ENCODE results near the gene CLNK.

The CLNK gene

GRCh38 chr4:10500776-10501175, 183.8 kb downstream of the CLNK start:
- H3K27ac Mint-ChIP-seq: no peak overlapping the region

GRCh38 chr4:10496200-10496599, 188.4 kb downstream of the CLNK start:
- Mint-ChIP-seq H3K9me3 (no peaks in the 10 kb centered on the region), H3K36me3 (no peaks in the 10 kb centered on the region), H3K27ac (no peak overlapping the region), H3K4me3 (no peak overlapping the region), H3K4me1 (no peaks in the 10 kb centered on the region), H3K27me3 (peaks cover 6% of the 10 kb centered on the region)
- CTCF ChIA-PET: interaction anchor here (0.5 kb wide), 1 partner anchor 114 kb away, joined by 3 read pairs; no protein-coding TSS in a partner anchor
- no peak for DNase-seq

More at GRCh38 chr4:10500776-10501175, 183.8 kb downstream of the CLNK start:
- no peaks in the 10 kb centered on the region for H3K36me3 Mint-ChIP-seq
- CTCF ChIA-PET: no interaction called here
- no peak overlapping the region for H3K4me3 Mint-ChIP-seq
- DNase-seq: no peak
- peaks cover 3% of the 10 kb centered on the region for H3K9me3 Mint-ChIP-seq
- no peaks in the 10 kb centered on the region for H3K4me1 Mint-ChIP-seq
- no peaks in the 10 kb centered on the region for H3K27me3 Mint-ChIP-seq

DNA sequence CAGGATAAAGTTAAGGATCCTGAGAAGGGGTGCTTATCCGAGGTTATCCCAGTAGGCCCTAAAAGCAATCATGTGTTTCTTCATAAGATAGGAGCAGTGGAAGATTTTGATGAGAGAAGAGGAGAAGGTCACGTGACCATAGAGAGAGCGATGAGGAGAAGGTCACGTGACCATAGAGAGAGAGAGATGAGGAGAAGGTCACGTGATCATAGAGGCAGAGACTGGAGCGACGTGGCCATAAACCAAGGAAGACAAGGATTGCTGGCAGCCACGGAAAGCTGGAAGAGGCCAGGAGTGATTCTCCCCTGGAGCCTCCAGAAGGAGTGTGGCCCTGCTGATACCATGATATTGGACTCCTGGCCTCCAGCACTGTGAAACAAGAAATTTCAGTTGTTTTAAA, 188.9 kb downstream of the CLNK start:
- Mint-ChIP-seq H3K4me3 (no peak overlapping the region), H3K27ac (no peak overlapping the region), H3K9me3 (no peaks in the 10 kb centered on the region), H3K27me3 (peaks cover 6% of the 10 kb centered on the region), H3K36me3 (no peaks in the 10 kb centered on the region), H3K4me1 (no peaks in the 10 kb centered on the region)
- CTCF ChIA-PET: interaction anchor here (0.5 kb wide), 1 partner anchor 115 kb away, joined by 3 read pairs; no protein-coding TSS in a partner anchor
- DNase-seq: no peak

DNA sequence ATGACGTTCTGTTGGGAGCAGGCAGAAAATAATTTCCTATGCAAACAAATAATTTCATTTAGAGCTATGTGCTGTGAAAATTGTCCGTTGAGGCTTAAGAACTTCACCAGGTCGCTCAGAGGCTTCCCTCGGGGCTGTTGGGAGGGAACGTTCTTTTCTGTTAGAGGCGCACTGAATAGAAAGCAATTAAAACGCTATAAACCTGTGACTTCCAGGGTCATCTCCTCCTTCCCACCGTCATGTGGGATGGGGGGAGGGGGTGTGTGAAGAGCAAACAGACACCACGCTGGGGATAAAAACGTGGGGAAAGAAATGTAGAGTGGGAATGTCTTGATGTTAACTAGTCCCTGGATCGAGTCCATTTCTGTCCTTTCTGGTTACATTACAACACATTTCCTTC, 192.1 kb downstream of the CLNK start:
- Mint-ChIP-seq H3K36me3 (no peaks in the 10 kb centered on the region), H3K27ac (no peak overlapping the region), H3K27me3 (peaks cover 11% of the 10 kb centered on the region), H3K9me3 (no peaks in the 10 kb centered on the region), H3K4me3 (no peak overlapping the region), H3K4me1 (peaks cover 4% of the 10 kb centered on the region)
- CTCF ChIA-PET: interaction anchor here (0.9 kb wide), 1 partner anchor 57 kb away, joined by 3 read pairs; no protein-coding TSS in a partner anchor
- DNase-seq: no peak

DNA sequence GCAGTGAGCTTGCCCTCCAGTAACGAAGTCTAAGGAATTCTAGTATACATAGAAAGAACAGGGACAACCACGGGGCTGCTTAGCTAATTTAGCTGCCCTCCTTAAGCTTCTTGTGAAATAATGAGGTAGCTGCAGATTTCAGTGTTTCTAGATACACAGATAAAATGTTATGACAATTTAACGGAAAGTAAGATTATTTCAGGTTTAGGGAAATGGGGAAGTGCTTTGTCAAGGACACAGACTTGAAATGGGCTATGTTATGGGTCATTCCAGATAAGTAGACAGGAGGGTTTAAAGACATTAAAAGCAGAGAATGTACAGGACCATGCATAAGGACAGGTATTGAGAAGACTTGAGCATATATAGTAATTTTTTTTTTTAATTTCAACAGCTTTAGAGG, 193.2 kb downstream of the CLNK start:
- H3K27me3 Mint-ChIP-seq: peaks cover 14% of the 10 kb centered on the region
- H3K4me3 Mint-ChIP-seq: no peak overlapping the region
- CTCF ChIA-PET: no interaction called here
- no peak for DNase-seq
- H3K36me3 Mint-ChIP-seq: no peaks in the 10 kb centered on the region
- peaks cover 4% of the 10 kb centered on the region for H3K4me1 Mint-ChIP-seq
- no peaks in the 10 kb centered on the region for H3K9me3 Mint-ChIP-seq
- H3K27ac Mint-ChIP-seq: no peak overlapping the region

GRCh38 chr4:10490996-10491395, 193.6 kb downstream of the CLNK start:
- DNase-seq: no peak
- no peaks in the 10 kb centered on the region for H3K9me3 Mint-ChIP-seq
- no peak overlapping the region for H3K4me3 Mint-ChIP-seq
- peaks cover 4% of the 10 kb centered on the region for H3K4me1 Mint-ChIP-seq
- peaks cover 14% of the 10 kb centered on the region for H3K27me3 Mint-ChIP-seq
- CTCF ChIA-PET: no interaction called here
- no peaks in the 10 kb centered on the region for H3K36me3 Mint-ChIP-seq
- no peak overlapping the region for H3K27ac Mint-ChIP-seq

DNA sequence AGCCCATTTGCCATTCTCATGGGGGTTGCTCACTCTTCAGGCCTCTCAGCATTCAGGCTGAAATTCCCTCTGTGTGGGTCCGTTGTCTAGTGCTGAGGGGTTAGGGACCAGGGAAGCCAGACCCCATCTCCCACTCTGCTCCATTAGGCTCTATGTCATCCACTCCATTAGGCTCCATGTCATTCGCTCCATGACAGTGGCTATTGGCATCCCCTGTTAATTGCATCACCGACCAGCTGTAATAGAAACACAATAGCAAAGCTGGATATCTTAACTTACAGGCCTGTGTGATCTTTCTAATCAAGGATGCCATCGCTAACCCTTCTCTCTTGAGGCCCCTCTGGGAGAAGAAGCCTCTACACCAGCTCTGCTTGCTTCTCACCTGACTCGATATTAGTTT, 201.7 kb downstream of the CLNK start:
- no peak for DNase-seq
- Mint-ChIP-seq H3K9me3 (no peaks in the 10 kb centered on the region), H3K27me3 (peaks cover 10% of the 10 kb centered on the region), H3K27ac (no peak overlapping the region), H3K36me3 (no peaks in the 10 kb centered on the region), H3K4me1 (no peaks in the 10 kb centered on the region), H3K4me3 (no peak overlapping the region)
- CTCF ChIA-PET: no interaction called here

DNA sequence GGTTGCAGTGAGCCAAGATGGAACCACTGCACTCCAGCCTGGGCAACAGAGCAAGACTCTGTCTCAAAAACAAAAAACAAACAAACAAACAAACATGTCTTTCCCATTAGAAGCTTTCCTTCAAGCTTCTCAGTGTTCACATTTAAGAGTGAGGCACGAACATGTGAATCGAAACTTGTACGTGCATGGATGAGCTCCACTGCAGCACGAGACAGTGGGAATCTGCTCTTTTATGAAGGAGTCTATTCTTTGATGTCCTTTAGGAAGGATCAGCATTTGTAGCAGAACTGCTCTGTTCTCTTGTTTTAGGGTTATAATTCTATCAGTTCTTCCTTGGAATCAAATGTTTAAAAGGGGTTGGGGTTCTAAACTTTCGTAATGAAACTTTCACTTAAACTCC, 204.0 kb downstream of the CLNK start:
- Mint-ChIP-seq H3K27ac (no peak overlapping the region), H3K36me3 (no peaks in the 10 kb centered on the region), H3K9me3 (no peaks in the 10 kb centered on the region), H3K27me3 (peaks cover 3% of the 10 kb centered on the region), H3K4me1 (no peaks in the 10 kb centered on the region), H3K4me3 (no peak overlapping the region)
- CTCF ChIA-PET: no interaction called here
- DNase-seq: no peak

GRCh38 chr4:10478621-10479020, 205.9 kb downstream of the CLNK start:
- Mint-ChIP-seq H3K36me3 (no peaks in the 10 kb centered on the region), H3K9me3 (no peaks in the 10 kb centered on the region), H3K27me3 (peaks cover 3% of the 10 kb centered on the region), H3K4me1 (no peaks in the 10 kb centered on the region), H3K4me3 (no peak overlapping the region), H3K27ac (no peak overlapping the region)
- CTCF ChIA-PET: no interaction called here
- DNase-seq: no peak

DNA sequence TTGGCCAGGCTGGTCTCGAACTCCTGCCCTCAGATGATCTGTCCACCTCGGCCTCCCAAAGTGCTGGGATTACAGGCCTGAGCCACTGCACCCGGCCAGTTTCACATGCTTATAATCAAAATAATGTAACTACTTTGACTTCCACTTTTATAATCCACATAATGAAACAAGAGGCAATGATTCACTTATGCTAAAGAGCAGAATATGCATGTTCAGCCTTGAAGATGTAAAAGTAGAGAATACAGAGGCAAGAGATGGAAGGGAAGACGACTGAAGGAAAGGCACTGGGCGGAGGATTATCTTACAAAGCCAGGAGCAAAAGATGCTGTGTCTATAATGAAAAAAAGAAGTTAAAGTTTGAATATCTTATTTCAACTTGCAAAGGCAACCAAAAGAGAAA, 214.1 kb downstream of the CLNK start:
- Mint-ChIP-seq H3K4me1 (no peaks in the 10 kb centered on the region), H3K36me3 (no peaks in the 10 kb centered on the region), H3K27me3 (peaks cover 5% of the 10 kb centered on the region), H3K9me3 (no peaks in the 10 kb centered on the region), H3K4me3 (no peak overlapping the region), H3K27ac (no peak overlapping the region)
- DNase-seq: no peak
- CTCF ChIA-PET: no interaction called here

DNA sequence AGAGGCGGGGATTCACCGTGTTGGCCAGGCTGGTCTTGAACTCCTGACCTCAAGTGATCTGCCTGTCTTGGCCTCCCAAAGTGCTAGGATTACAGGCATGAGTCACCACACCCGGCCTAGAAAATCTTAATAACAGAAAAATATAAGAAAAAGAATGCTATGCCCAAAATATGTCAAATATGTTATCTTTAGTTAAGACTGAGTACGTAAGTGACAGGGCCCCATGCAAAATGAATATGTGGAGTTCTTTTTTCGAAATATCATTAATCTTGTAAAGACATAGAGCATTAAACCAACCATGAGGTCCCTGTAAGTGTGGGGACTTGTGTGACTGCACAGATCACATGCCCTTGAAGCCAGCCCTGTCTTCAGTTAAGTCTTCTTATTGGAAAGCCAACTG, 218.4 kb downstream of the CLNK start:
- Mint-ChIP-seq H3K36me3 (no peaks in the 10 kb centered on the region), H3K27me3 (peaks cover 29% of the 10 kb centered on the region), H3K9me3 (no peaks in the 10 kb centered on the region), H3K27ac (no peak overlapping the region), H3K4me3 (no peak overlapping the region), H3K4me1 (peaks cover 6% of the 10 kb centered on the region)
- CTCF ChIA-PET: interaction anchor here (1.3 kb wide), 1 partner anchor 306 kb away, joined by 3 read pairs; no protein-coding TSS in a partner anchor
- DNase-seq: no peak

- Mint-ChIP-seq H3K27ac (no peak overlapping the region), H3K9me3 (no peaks in the 10 kb centered on the region), H3K27me3 (peaks cover 44% of the 10 kb centered on the region), H3K36me3 (peaks cover 2% of the 10 kb centered on the region), H3K4me3 (no peak overlapping the region), H3K4me1 (peaks cover 22% of the 10 kb centered on the region)
- DNase-seq: no peak
- CTCF ChIA-PET: interaction anchor here (0.8 kb wide), 1 partner anchor 86 kb away, joined by 4 read pairs; no protein-coding TSS in a partner anchor
Observed at GRCh38 chr4:10462876-10463275, 221.7 kb downstream of the CLNK start.

DNA sequence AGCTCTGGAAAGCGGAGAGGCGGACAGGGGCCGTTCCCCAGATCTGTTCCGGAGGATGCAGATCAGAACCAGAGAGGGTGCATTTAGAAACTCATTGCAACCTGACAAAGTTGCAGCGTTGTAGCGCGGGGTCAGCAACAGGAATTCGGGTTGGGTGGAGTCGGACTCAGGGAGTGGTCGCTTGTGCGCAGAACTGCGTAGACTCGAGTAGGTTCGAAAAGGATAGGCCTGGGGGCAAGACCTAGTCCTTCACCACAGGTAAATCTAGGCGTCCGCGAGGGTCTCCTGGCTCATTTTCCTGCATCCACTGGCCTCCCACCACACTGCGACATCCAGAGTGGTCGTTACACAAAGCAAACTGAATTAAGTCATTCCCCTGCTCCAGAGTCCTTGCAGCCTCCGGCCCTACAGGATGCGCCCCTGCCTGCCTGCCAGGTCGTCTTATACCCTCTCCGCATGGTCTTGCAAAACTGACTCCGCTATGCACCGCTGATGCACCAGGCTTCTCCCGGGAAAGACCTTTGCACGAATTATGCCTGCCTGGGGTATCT, 222.6 kb downstream of the CLNK start:
- H3K27me3 Mint-ChIP-seq: peaks cover 50% of the 10 kb centered on the region
- CTCF ChIA-PET: interaction anchor here (0.8 to 2.4 kb wide), 12 partner anchors 10 to 344 kb away, joined by 3 to 15 read pairs (median 5); no protein-coding TSS in a partner anchor
- peak overlapping the region; percentile 65 for H3K4me3 Mint-ChIP-seq
- no peak for DNase-seq
- H3K36me3 Mint-ChIP-seq: peaks cover 4% of the 10 kb centered on the region
- no peaks in the 10 kb centered on the region for H3K9me3 Mint-ChIP-seq
- H3K27ac Mint-ChIP-seq: no peak overlapping the region
- H3K4me1 Mint-ChIP-seq: peaks cover 28% of the 10 kb centered on the region

- peak; percentile 76 for DNase-seq
- peaks cover 32% of the 10 kb centered on the region for H3K4me1 Mint-ChIP-seq
- no peaks in the 10 kb centered on the region for H3K9me3 Mint-ChIP-seq
- H3K4me3 Mint-ChIP-seq: peak overlapping the region; percentile 65
- no peak overlapping the region for H3K27ac Mint-ChIP-seq
- peaks cover 6% of the 10 kb centered on the region for H3K36me3 Mint-ChIP-seq
- CTCF ChIA-PET: interaction anchor here (0.7 to 2.4 kb wide), 22 partner anchors 10 to 769 kb away, joined by 3 to 15 read pairs (median 4); no protein-coding TSS in a partner anchor
- peaks cover 50% of the 10 kb centered on the region for H3K27me3 Mint-ChIP-seq
Observed at GRCh38 chr4:10461091-10461849, 223.3 kb downstream of the CLNK start.

Data from activated naive CD4-positive, alpha-beta T cell treated with anti-CD3 and anti-CD28 coated beads, Interleukin-2, amount 10 ng/mL, durations not matched to agents 7 days and 5 days (primary cell).